B cell (primary cell): ENCODE measurements around the gene GJA10. TPM values are rescaled to one million over a fixed set of nuclear protein-coding genes. Genes with fewer than 3 reads are reported as not detected.
"Not testable (repeated sequence)": the region's sequence is repeated elsewhere in the genome, so short reads cannot be mapped to it uniquely, and the experiment has no call there.

Experiments used
- ATAC-seq: fragments of 200-7000 bp; cut with Tn5 transposase; one replicate; pipeline ENCODE4 v1.10.0; 2021; ENCODE audit warnings: low read depth, mild to moderate bottlenecking, moderate number of reproducible peaks, moderate library complexity
- CTCF ChIA-PET: fragments of 350-600 bp; sonication (Branson Sonifier 250); formaldehyde crosslinking; loops from one replicate; lab custom pipeline; 2021; ENCODE audit warnings: antibody characterized with exemption, inconsistent platforms; lab: Charles Lee
- POLR2A ChIA-PET: fragments of 350-600 bp; sonication (Branson Sonifier 250); formaldehyde crosslinking; loops from one replicate; lab custom pipeline; 2021; ENCODE audit warnings: antibody characterized with exemption; lab: Charles Lee
- DNase-seq: peaks from one replicate; pipeline ENCODE4 v3.0.0; 2013
- H2AFZ ChIP-seq: 2 replicates; pipeline ENCODE4 v1.6.1; 2012; ENCODE audit warnings: mild to moderate bottlenecking, low read depth, low read length; ENCODE audit not compliant: insufficient read depth, poor library complexity, severe bottlenecking
- H3K27ac ChIP-seq, 2 donors: 1 replicate in 1 of 2; 2 replicates in 1 of 2; pipeline ENCODE4 v1.5.1; 2012 to 2013; ENCODE audit warnings: low read length in 2 of 2, mild to moderate bottlenecking in 2 of 2, moderate library complexity in 1 of 2
- H3K27me3 ChIP-seq, 4 experiments: fragments of 200-600 bp in 1 of 4; sonication (generic) in 1 of 4; replicated peaks in 1 of 4; 1 replicate in 2 of 4; 2 replicates in 2 of 4; pipeline versions ENCODE4 v1.6.1 to v1.7.0; 2013 to 2016; ENCODE audit warnings: low read length in 3 of 4, mild to moderate bottlenecking in 2 of 4, mixed read lengths in 1 of 4, moderate library complexity in 1 of 4; ENCODE audit not compliant: insufficient read depth in 4 of 4, control insufficient read depth in 3 of 4; ENCODE audit errors: control extremely low read depth in 1 of 4
- H3K36me3 ChIP-seq, 2 experiments: replicated peaks in 1 of 2; 1 replicate in 1 of 2; 2 replicates in 1 of 2; pipeline versions ENCODE4 v1.6.1 to v1.7.1; 2013; ENCODE audit warnings: low read length in 1 of 2; ENCODE audit not compliant: insufficient read depth in 2 of 2, control insufficient read depth in 1 of 2; ENCODE audit errors: control extremely low read depth in 1 of 2, extremely low read depth in 1 of 2
- H3K4me1 ChIP-seq, 2 donors: fragments of 200-600 bp in 1 of 2; sonication (generic) in 1 of 2; 1 replicate in 1 of 2; 2 replicates in 1 of 2; pipeline versions ENCODE4 v1.5.1 to v1.6.1; 2013 to 2017; ENCODE audit warnings: low read length in 2 of 2; ENCODE audit not compliant: control insufficient read depth in 2 of 2, insufficient read depth in 2 of 2
- H3K4me2 ChIP-seq: replicated peaks from 2 replicates; pipeline ENCODE3; 2012; ENCODE audit warnings: mild to moderate bottlenecking, low read depth, low read length; ENCODE audit not compliant: poor library complexity, severe bottlenecking
- H3K4me3 ChIP-seq, 5 experiments: fragments of 200-600 bp in 1 of 5; sonication (generic) in 1 of 5; 1 replicate in 3 of 5; 2 replicates in 2 of 5; pipeline versions ENCODE4 v1.5.1 to v1.7.0; 2011 to 2016; ENCODE audit warnings: low read length in 4 of 5, mild to moderate bottlenecking in 4 of 5, low read depth in 2 of 5, control low read depth in 1 of 5, moderate library complexity in 1 of 5; ENCODE audit not compliant: insufficient read depth in 1 of 5; ENCODE audit errors: control extremely low read depth in 1 of 5, extremely low read depth in 1 of 5
- H3K79me2 ChIP-seq: fragments of 200-600 bp; sonication (generic); one replicate; pipeline ENCODE4 v1.6.0; 2016; ENCODE audit warnings: low read length; ENCODE audit not compliant: control insufficient read depth, insufficient read depth
- H3K9ac ChIP-seq: fragments of 200-600 bp; sonication (generic); 2 replicates; pipeline ENCODE4 v1.6.1; 2017; ENCODE audit warnings: mild to moderate bottlenecking, low read length, moderate library complexity
- H3K9me3 ChIP-seq, 3 donors: one replicate each; pipeline versions ENCODE4 v1.6.1 to v1.7.1; 2013; ENCODE audit warnings: low read length in 2 of 3; ENCODE audit not compliant: control insufficient read depth in 2 of 3, insufficient read depth in 1 of 3; ENCODE audit errors: control extremely low read depth in 1 of 3
- H4K20me1 ChIP-seq: 2 replicates; pipeline ENCODE4 v1.6.0; 2012; ENCODE audit warnings: mild to moderate bottlenecking, low read length; ENCODE audit not compliant: insufficient read depth, control insufficient read depth, poor library complexity, severe bottlenecking
- H3K27ac Mint-ChIP-seq: one replicate; pipeline ENCODE4 v1.8.0; 2021; ENCODE audit warnings: mixed read lengths
- H3K27me3 Mint-ChIP-seq: one replicate; pipeline ENCODE4 v1.8.0; 2021; ENCODE audit warnings: mixed read lengths
- H3K4me1 Mint-ChIP-seq: one replicate; pipeline ENCODE4 v1.8.0; 2021; ENCODE audit warnings: mixed read lengths
- H3K4me3 Mint-ChIP-seq: one replicate; pipeline ENCODE4 v1.8.0; 2021; ENCODE audit warnings: mixed read lengths
- H3K9me3 Mint-ChIP-seq: one replicate; pipeline ENCODE4 v1.8.0; 2022; ENCODE audit warnings: mixed read lengths; ENCODE audit not compliant: insufficient read depth
- CTCF ChIP-seq: fragments of 200-600 bp; IDR thresholded peaks from one replicate; pipeline ENCODE4 v1.8.0; 2022; ENCODE audit warnings: antibody characterized with exemption, mild to moderate bottlenecking
- EZH2 ChIP-seq: IDR thresholded peaks from 2 replicates; pipeline ENCODE4 v1.6.1; 2012; ENCODE audit warnings: borderline replicate concordance, low read depth, mild to moderate bottlenecking, moderate library complexity, low read length; ENCODE audit not compliant: insufficient read depth, poor library complexity, severe bottlenecking
- WGBS: methylation state at CpG from one replicate; pipeline ENCODE4 v1.1.5; 2013; ENCODE audit warnings: missing lambda C conversion rate; ENCODE audit not compliant: insufficient coverage; 5-methylcytosine and 5-hydroxymethylcytosine counted together
- intact Hi-C: fragments of 100-400 bp; cut with micrococcal nuclease; formaldehyde crosslinking; loops from one replicate; pipeline ENCODE4 v1.10.0; 2022
- polyA minus RNA-seq: library from RNA; depleted of rRNA, polyadenylated mRNA; stranded (reverse); fragments of >200 nt; gene quantifications from 2 replicates; pipeline ENCODE4 v1.2.3, GENCODE V29; 2012
- polyA plus RNA-seq: library from polyadenylated mRNA; depleted of rRNA; stranded (reverse); fragments of >200 nt; gene quantifications from 2 replicates; pipeline ENCODE4 v1.2.3, GENCODE V29; 2012
- total RNA-seq, 2 donors: library from RNA; stranded (reverse); fragments of 120-200 nt in 1 of 2; gene quantifications; 1 replicate in 1 of 2; 2 replicates in 1 of 2; pipeline versions ENCODE4 v1.2.3 to v1.2.4, GENCODE V29; 2013 to 2022

The GJA10 gene
- total RNA-seq = not detected in 2 replicates
- total RNA-seq (2013) = not detected
- polyA plus RNA-seq = not detected in 2 replicates
- not detected in 2 replicates for polyA minus RNA-seq

- no peaks in the 10 kb centered on the region for H4K20me1 ChIP-seq
- no peaks in the 10 kb centered on the region for H3K9me3 ChIP-seq
- POLR2A ChIA-PET = no interaction called here
- WGBS = no CpG with 5 or more reads among the region's 1 CpG
- no peak for DNase-seq
- Mint-ChIP-seq H3K4me3 (no peak within 1 kb of the TSS), H3K27ac (no peak within 1 kb of the TSS), H3K9me3 (no peaks in the 10 kb centered on the region), H3K27me3 (peaks cover 54% of the 10 kb centered on the region), H3K4me1 (peaks cover 7% of the 10 kb centered on the region)
- H3K79me2 ChIP-seq = no peaks in the 10 kb centered on the region
- intact Hi-C loops = no loop called here
- peaks cover 0 to 31% (median 25%) of the 10 kb centered on the region in 4 experiments for H3K27me3 ChIP-seq
- H3K4me3 ChIP-seq = no peak within 1 kb of the TSS
- CTCF ChIA-PET = interaction anchor here (0.6 kb wide), 1 partner anchor 527 kb away, joined by 3 read pairs; no protein-coding TSS in a partner anchor
- no peak for ATAC-seq
- H3K27ac ChIP-seq = no peak within 1 kb of the TSS
- no peaks in the 10 kb centered on the region for H3K36me3 ChIP-seq
- H3K4me2 ChIP-seq = no peak within 1 kb of the TSS
- H2AFZ ChIP-seq = no peak within 1 kb of the TSS
- H3K4me1 ChIP-seq = peaks cover 0 to 4% of the 10 kb centered on the region in 2 donors
- TF ChIP-seq EZH2 = no peak
- no peak for TF ChIP-seq CTCF
- H3K9ac ChIP-seq = no peak within 1 kb of the TSS
Measured at GRCh38 chr6:89894169-89894568, at the start of gene GJA10. GJA10 (plus strand) TSS chr6:89894469; CDS start chr6:89894469, 0 bp downstream.

- CTCF ChIA-PET, H3K4me3 Mint-ChIP-seq, H4K20me1 ChIP-seq, H3K9me3 Mint-ChIP-seq, H3K27me3 Mint-ChIP-seq, ATAC-seq, H3K9ac ChIP-seq, H3K4me1 ChIP-seq, POLR2A ChIA-PET, intact Hi-C loops, H3K4me3 ChIP-seq, H3K27ac Mint-ChIP-seq, H2AFZ ChIP-seq, H3K27me3 ChIP-seq, H3K27ac ChIP-seq, H3K9me3 ChIP-seq, DNase-seq, H3K4me2 ChIP-seq: not testable (repeated sequence)
- no CpG with 5 or more reads among the region's 5 CpGs for WGBS
- Histone ChIP-seq H3K36me3 (peaks cover 0 to 13% of the 10 kb centered on the region in 2 experiments), H3K79me2 (peaks cover 25% of the 10 kb centered on the region)
- peaks cover 13% of the 10 kb centered on the region for H3K4me1 Mint-ChIP-seq
Measured at GRCh38 chr6:89847513-89847912, 46.8 kb upstream of the GJA10 start.
